ENCODE data around the gene PTPN23.

The PTPN23 gene

DNA sequence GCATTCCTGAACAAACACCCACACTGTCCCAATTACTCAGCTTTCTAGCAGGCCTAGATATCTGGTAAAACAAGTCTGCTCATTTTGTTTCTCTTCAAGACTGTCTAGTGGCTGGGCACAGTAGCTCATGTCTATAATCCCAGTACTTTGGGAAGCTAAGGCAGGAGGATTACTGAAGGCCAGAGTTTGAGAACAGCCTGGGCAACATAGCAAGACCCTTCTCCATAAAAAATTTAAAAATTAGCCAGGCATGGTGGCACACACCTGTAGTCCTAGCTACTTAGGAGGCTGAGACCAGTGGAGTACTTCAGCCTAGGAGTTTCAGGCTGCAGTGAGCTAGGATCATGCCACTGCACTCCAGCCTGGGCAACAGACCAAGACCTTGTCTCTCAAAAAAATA lies 6.2 kb upstream of the PTPN23 start:
- DNase-seq (ENCODE audit: low read depth, low spot score): no peak

DNA sequence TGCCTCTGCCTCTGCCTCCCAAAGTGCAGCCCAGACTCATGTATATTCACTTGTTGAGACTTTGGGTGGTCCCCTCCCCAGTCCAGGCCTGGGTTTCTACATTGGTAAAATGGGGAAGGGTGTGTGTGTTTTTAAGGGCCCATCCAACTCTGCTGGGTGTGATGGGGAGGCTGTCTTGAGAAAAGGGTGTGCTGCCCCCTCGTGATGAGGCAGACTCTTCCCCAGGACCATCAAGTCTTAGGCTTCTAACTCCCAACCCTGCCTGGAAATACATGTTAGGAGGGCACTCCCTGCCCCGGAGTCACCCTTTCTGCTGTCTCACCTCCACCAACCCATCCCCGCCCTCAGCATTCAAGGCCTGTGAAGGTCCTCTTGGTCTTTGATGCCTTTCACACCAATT lies 4.4 kb upstream of the PTPN23 start:
- DNase-seq (ENCODE audit: low read depth, low spot score): no peak

DNA sequence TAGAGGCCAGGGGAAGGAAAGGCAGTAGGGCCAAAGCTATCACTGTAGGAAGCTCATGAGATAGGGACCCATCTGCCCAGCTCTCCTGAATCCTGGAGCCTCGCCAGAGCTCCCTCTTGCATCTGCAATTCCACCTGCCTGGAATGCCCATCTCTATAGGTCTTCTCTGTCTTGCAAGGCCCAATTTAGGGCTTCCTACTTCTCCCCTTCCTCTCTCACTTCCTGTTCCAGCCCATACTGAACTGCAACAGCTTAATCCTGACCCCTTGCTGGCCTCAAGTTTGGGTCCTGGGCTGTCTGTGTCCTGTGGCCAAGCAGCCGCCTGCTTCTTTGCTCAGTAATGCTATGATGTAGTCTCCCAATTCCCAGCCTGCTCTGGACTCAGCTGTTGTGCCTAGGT lies 3.6 kb upstream of the PTPN23 start:
- DNase-seq (ENCODE audit: low read depth, low spot score): no peak

DNA sequence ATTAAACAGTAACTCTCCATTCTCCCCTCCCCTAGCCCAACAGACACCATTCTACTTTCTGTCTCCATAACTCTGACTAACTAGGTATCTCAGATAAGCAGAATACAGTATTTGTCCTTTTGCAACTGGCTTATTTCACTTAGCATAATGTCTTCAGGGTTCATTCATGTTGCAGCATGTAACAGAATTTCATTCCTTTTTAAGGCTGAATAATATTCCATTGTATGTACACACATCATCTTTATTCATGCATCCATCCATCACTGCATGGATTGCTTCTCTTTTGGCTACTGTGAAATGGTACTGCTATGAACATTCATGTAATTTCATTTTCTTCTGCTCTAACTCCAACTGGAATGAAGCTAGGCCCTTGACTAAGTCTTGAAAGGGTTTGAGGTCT lies 2.0 kb upstream of the PTPN23 start:
- no peak for DNase-seq (ENCODE audit: low read depth, low spot score)

DNA sequence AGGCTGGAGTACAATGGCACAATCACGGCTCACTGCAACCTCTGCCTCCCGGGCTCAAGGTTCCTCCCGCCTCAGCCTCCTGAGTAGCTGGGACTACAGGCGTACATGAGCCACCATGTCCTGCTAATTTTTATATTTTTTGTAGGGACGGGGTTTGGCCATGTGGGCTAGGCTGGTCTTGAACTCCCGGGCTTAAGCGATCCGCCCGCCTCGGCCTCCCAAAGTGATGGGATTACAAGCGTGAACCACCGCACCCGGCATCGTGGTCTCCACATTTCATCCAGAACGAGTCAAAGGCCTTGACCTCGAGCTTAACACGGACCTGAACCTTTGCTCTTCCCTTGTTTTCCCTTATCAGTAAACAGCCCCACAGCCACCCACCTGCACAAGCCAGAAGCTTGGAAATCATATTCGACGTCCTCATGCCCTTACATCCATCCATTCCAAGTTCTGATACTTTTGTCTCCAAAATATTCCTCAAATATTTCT lies 1.4 kb upstream of the PTPN23 start:
- no peak for DNase-seq (ENCODE audit: low read depth, low spot score)

DNA sequence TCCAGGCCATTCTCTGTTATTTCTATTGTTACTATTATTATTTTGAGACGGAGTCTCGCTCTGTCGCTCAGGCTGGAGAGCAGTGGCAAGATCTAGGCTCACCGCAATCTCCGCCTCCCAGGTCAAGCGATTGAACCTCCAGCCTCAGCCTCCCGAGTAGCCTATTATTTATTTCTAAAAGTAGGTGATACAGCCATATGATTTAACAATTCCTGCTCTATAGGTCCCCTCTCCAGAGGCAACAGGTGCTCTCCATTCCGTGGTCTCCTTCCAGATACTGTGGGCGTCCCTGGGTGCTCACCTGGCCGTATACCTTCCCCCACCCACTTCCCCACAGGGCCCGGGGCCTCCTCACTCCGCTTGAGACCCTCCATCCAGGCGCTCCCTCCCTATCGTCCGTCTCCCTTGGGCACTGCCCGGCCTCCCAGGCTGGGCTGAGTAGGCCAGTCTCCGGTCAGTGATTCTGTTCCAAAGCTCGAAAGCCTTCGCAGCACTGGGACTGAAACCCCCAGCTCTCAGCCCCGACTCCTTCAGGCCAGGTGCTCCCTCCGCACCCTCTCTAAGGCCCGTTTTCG lies 708 bp upstream of the PTPN23 start:
- DNase-seq (ENCODE audit: low read depth, low spot score): no peak

DNA sequence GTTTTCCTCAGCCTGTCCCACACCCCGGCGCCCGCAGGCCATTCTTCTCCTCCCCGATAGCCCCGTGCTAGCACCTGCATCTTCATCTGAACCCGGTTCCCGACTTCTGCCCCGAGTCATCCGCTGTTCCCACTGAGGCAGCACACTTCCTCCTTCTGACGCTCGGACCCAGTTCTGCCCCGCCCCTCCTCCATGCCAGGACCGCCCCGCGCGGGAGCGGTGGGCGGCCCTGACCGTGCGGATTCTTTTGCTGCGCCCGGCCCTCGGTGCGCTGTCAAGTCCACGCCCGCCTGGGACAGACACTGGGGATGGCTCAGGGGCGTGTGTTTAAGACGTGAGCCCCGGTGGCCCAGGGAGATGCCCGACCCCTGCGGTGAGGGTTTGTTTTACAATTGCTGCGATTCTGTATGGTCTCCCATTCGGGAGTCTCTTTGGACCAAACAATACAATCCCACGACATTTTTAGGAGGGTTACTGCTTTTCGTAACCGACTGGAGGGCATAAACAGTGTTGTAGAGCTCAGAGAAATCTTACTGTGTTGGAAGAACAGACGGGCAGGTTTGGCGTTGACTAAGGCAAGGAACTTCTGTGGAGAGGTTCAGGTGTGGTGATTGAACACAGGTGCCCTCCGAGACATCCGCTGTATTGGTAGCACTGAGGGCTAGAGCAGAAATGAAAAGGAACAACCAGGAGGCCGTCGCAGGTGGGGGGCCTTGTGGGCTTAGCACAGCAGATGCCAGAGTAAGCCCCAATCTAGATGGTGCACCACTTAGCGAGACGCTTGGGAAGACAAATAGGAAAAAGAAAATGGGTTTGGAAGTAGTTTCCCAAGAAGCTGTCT lies 716 bp downstream of the PTPN23 start:
- DNase-seq (ENCODE audit: low read depth, low spot score): peak; percentile 93

DNA sequence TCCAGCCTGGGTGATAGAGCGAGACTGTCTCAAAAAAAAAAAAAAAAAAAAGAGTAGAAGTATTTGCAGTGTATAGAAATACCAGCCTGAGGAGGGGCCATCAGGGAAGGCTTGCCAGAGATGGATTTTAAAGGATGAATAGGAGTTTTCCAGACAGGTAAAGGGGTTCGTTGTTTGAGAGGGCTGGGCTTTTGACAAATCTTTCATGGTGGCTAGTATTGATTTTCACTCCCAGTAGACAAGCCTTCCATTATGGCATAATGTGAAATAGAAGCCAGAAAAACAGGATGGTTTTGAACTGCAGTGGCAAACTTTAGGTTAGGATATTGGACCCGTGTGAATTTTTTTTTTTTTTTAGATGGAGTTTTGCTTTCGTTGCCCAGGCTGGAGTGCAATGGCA lies 3.6 kb downstream of the PTPN23 start:
- DNase-seq (ENCODE audit: low read depth, low spot score): no peak

DNA sequence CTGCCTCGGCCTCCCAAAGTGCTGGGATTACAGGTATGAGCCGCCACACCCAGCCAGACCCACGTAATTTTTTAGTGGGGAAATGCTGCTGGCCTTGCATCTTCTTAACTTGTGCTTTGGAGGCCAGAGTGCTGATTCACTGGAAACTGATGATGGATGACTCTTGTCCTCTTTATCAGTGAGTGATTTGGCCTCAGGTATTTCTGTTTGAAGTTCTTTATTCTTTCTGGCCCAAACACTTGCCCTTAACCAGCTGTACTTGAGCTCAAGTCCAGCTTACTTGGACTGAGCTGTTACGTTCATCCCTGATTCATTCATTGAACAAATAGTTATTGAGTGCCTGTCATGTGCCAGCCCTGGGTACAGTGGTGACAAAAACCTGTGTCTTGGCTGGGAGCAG lies 4.2 kb downstream of the PTPN23 start:
- peak; percentile 37 for DNase-seq (ENCODE audit: low read depth, low spot score)

DNA sequence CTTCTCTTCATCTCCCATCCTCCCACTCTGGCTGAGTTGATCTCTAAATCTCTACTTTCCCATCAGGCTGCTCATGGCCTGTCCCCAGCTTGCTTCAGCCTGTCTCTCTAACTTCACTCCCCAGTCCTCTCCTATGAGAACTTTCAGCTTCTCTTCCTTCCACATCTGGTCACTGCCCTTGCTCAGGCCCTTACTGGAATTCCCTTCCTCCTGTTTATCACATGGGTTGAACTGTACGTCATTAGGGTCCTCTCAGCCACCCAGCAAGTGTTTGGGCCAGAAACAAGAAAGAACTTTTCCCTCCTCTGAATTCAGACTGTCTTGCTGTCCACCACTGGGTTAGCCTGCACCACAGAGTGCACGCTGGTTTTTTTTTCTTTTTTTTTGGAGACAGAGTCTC lies 5.0 kb downstream of the PTPN23 start:
- DNase-seq (ENCODE audit: low read depth, low spot score): no peak

DNA sequence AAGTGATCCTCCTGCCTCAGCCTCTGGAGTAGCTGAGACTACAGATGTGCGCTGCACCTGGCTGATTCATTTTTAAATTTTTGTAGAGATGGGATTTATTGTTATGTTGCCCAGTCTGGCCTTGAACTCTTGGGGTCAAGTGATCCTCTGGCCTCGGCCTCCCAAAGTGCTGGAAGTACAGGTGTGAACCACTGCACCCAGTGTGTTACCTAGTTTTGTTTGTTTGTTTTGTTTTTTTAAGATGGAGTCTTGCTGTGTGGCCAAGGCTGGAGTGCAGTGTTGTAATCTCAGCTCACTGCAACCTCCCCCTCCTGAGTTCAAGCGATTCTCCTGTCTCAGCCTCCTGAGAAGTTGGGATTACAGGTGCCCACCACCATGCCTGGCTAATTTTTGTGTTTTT lies 12.1 kb downstream of the PTPN23 start:
- DNase-seq (ENCODE audit: low read depth, low spot score): no peak

DNA sequence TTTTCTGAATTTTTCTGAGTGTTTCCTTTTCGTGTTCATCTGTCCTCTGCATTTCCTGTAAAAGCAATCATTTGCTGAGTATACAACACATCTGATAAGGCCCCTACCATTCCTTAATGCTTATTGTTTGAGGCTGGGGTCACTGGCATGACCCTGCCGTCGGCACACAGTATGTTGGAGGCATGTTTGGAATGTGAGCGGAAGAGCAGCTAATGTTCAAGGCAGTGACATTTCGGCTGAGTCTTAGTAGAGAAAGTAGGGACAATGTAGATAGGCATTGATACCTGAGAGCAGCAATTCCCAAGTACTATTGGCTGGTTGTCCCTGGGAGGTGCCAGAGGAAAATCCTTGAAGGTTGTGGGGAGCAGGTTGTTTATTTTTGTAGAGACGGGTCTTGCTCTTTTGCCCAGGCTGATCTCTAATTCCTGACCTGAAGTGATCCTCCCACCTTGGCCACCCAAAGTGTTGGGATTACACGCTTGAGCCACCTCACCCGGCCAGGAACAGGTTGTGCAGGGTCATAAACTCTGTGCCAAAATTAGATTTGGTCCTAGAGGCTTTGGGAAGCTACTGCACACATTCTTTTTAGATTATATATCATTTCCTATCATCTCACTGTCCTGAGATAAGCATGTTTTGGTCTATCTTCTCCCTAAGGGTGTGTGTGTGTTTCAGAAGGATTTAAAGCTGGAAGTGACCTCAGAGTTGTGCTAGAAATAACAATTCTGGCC lies 13.5 kb downstream of the PTPN23 start:
- peak; percentile 29 for DNase-seq (ENCODE audit: low read depth, low spot score)

DNA sequence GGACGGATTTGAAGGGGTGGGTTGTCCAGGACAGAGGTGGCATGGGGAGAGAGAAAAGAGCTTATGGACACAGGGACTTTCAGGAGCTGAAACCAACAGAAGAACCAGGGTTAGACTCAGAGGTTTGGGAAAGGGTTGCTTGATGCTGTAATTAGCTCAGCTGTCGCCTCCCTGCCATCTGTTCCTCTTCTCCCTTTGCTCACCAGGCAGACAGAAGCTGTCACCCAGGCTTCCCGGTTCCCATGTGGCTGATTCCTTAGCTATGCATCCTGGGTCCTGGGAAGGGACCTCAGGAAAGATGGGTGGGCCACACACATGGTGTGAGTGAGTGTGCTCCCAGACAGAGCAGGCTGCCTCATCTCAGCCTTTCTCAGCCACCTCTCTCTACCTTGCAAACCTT lies 14.1 kb downstream of the PTPN23 start:
- no peak for DNase-seq (ENCODE audit: low read depth, low spot score)

DNA sequence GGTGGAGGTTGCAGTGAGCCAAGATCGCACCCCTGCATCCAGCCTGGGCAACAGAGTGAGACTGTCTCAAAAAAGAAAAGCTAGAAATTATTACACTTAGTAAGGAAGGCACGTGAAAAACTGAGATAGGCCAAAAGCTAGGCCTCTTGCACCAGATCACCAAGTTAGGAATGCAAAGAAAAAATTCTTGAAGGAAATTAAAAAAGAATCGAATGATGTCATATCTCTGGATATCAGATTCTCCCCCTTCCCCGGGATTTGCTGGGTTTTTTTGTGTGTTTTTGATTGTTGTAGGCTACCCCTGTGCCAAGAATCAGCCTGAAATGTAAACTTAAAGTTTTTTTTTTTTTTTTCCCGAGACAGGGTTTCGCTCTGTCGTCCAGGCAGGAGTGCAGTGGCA lies 17.4 kb downstream of the PTPN23 start:
- no peak for DNase-seq (ENCODE audit: low read depth, low spot score)

DNA sequence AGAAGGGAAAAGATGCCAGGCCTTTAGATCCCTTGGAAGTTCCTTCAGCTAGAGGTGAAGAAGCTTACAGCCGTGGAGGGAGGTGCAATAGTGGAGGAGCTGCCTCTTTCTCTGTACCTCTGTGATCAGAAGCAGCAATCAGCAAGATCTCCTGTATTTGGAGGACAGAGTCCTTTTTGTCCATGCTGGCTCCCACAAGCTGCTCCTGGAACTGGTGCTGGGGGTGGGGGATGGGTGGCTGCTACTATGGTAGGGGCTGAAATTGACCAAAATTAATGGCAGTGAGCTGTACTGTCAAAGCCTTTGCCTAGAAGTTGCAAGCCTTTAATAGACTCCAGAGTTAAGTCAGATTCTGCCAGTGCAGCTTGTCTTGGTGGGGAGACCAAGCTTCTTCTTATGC lies 18.2 kb downstream of the PTPN23 start:
- DNase-seq (ENCODE audit: low read depth, low spot score): no peak

DNA sequence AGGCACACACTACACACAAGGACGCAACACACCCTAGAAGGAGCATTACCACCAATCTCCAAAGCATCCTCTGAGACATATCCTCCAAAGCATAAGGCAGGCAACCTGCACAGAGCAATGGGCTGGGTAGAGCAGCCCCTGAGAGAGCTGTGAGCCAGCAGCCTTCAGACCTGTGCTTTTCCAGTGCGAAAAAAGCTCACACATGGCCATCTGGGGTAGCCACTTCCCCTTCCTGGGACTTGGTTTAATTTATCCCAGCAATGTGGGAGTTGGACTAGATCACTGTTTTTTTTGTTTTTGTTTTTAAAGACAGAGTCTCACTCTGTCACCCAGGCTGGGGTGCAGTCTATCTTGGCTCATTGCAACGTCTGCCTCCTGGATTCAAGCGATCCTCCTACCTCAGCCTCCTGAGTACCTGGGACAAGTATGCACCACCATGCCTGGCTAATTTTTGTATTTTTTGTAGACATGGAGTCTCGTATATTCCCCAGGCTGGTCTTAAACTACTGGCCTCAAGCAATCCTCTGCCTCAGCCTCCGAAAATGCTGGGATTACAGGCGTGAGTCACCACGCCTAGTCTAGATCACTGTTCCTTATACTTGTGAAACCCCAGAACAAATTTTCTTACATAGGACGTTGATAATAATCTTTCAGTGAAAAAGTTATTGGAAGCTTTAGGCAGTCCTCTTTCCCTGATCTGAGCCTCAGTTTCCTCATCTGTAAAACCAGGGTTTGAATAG lies 18.9 kb downstream of the PTPN23 start:
- DNase-seq (ENCODE audit: low read depth, low spot score): no peak

DNA sequence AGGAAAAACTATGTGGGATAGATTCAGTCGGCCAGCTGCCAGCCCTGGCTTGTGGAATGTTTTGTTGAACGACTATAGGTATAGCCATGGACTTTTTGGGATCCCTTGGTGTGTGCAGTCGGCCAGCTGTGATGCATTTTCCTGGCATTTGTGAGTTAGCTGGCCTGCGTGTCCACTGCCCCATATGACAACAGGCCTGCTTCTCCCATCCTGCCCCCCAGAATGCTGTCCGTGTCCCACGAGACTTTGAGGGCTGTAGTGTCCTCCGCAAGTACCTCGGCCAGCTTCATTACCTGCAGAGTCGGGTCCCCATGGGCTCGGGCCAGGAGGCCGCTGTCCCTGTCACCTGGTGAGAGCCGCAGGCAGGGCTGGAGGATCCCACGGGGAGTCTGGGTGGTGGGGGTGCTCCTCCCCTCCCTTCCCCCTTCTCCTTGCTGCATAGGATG lies 23.6 kb downstream of the PTPN23 start:
- peak; percentile 43 for DNase-seq (ENCODE audit: low read depth, low spot score)

DNA sequence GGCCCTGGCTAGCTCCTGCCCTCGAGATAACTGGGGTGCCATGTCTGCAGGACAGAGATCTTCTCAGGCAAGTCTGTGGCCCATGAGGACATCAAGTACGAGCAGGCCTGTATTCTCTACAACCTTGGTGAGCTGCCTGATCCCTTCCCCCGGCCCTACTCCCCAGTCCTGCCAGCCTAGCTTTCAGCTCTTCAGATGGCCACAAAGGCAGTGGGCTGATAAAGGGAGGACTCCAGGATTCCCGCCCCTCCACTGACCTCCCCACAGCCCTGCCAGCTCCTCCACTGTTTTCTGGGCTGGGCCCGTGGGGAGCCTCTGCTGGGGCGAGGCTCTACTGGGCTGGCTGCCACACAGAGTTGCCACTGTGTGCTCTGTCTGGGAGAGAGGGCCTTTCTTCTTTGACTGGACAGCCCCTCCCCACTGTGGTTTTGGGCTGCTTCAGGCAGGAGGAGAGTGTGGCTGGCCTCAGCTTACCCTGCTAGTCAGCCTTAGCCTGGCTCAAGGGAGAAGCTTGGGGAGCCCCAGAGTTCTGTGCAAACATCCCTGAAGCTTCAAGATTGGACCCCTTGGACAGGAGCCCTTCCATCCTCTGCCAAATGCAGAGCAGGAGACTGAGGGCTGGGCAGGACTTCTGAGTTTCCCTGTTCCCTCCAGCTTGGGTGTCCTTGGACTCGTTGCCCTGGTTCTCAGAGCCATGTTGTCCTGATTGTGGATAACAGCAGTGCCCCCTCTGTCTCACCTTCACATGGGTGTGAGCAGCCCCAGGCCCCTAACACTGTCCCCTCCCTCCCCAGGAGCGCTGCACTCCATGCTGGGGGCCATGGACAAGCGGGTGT lies 24.4 kb downstream of the PTPN23 start:
- peak; percentile 89 for DNase-seq (ENCODE audit: low read depth, low spot score)

DNA sequence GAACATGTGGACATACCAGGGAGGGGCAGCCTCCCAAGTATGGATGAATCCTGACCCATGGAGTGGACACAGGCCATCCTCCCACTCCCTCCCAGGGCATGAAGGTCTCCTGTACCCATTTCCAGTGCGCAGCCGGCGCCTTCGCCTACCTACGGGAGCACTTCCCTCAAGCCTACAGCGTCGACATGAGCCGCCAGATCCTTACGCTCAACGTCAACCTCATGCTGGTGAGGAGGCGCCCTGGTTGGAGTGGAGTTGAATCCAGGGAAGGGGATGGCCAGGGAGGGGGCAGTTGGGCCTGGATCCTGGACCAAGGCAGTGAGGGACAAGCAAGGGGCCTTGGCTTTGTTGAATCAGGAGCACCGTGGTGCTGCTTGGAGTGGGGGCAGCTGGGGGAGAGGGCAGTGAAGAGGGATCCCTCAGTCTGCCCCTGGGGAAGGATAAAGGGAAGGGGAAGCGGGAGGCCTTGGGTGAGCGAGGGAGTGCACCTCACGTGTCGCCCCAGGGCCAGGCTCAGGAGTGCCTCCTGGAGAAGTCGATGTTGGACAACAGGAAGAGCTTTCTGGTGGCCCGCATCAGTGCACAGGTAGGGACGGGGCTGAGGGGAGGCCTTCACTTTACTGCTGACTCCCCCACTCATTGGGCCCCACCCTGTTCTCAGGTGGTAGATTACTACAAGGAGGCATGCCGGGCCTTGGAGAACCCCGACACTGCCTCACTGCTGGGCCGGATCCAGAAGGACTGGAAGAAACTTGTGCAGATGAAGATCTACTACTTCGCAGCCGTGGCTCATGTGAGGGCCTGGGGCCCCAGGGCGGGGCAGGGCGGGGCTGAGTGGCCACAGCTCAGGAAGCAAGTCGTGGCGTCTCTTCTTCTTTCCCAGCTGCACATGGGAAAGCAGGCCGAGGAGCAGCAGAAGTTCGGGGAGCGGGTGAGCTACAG lies 25.3 kb downstream of the PTPN23 start:
- no peak for DNase-seq (ENCODE audit: low read depth, low spot score)

DNA sequence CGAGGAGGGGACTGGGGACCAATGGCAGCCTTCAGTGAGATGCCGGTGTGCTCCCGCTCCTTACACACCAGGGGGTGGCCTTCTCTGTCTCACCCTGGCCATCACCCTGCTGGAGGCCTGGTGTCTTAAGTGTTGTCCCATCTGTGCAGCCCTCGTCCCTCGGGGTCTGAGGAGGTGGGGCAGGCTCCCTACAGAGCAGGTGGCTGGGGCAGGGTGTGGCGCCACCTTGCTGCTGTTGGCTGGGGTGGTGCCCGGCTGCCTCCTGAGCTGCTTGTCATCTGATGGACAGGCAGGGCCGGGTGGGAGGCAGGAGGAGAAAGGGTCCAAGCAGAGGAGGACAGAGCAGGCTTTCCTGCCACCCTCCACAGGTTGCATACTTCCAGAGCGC lies 25.9 kb downstream of the PTPN23 start:
- no peak for DNase-seq (ENCODE audit: low read depth, low spot score)

Measured in astrocyte of the hippocampus (primary cell).